GM10847 (cell line): Measurements from ENCODE around the gene KISS1.

ENCODE experiments used
- POLR2A ChIP-seq: IDR thresholded peaks from 2 replicates; pipeline ENCODE4 v1.6.1; 2011; ENCODE audit not compliant: insufficient read length; ENCODE audit errors: extremely low read depth

The KISS1 gene

DNA sequence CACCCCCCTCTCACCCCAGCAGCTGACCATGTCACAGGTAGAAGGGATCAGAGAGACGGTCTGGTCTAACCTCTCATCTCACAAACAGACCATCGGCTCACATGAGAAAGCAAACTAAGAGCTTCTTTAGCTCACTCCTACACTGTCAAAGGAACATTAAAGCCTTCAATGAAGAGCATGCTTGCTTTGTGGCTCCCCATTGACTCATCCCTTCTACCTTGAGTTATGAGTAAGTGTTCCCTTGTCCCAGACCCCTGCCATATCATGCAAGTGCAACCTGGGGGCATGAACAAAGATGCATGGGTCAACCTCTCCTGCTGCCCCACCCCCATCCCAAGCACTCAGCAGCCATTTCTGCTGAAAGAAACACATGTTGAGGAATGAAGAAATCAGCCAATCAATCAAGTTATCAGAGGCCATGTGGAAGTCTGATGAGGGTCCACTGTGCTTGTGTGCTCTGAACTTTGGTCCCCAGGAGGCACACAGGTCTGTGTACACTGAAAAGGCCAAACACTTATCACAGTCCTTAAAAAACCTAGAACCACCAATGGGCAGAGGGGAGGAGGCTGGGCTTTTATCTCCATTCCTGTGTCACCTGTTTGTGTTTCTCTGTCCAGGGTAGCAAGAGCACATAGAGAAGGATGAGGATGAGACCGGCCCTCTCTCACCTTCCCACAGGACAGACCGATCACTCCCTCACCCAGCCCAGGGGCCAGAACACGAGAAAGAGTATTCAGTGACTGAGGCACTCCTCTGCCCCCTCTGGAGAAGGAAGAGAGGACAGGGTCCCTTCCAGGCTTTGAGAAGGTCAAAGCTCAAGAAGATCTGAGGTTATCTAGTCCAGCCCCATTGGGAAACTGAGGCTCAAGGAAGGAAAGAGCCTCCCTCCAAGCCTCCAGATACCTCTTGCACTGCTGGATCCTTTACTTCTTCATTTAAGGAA lies 54.0 kb downstream of the KISS1 start:
- TF ChIP-seq POLR2A = no peak

DNA sequence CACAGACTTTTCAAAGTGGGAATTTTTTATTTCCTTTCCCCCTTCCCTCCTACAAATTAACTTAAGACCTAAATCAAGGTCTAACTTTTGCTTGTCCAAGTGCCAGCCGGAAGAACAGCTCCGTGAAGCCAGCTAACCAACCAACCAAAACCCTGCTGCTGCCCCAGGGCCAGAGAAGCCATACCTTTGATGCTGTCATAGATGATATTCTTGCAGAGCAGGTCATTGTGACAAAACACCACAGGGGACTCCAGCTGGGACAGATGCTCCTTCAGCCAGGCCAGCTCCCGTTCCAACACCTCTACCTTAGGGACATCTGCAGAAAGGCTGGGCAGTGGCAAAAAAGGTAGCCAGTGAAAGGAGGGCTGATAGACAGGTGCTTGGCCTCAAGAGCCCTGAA lies 55.2 kb downstream of the KISS1 start:
- TF ChIP-seq POLR2A = no peak
